ENCODE results near the gene HS3ST6.

HS3ST6 gene

GRCh38 chr16:1874854-1875253 lies 43.4 kb downstream of the HS3ST6 start:
- Histone ChIP-seq H3K36me3 (ENCODE audit: control insufficient read depth, insufficient read depth, low read length) (no peaks in the 10 kb centered on the region), H3K27me3 (ENCODE audit: control insufficient read depth, insufficient read depth, low read length) (peaks cover 19% of the 10 kb centered on the region), H3K4me1 (ENCODE audit: control insufficient read depth, insufficient read depth, low read length) (no peaks in the 10 kb centered on the region), H3K4me3 (ENCODE audit: low read length) (no peak overlapping the region), H3K9me3 (ENCODE audit: control insufficient read depth, low read length) (no peaks in the 10 kb centered on the region), H3K9ac (ENCODE audit: low read length) (no peak overlapping the region)

DNA sequence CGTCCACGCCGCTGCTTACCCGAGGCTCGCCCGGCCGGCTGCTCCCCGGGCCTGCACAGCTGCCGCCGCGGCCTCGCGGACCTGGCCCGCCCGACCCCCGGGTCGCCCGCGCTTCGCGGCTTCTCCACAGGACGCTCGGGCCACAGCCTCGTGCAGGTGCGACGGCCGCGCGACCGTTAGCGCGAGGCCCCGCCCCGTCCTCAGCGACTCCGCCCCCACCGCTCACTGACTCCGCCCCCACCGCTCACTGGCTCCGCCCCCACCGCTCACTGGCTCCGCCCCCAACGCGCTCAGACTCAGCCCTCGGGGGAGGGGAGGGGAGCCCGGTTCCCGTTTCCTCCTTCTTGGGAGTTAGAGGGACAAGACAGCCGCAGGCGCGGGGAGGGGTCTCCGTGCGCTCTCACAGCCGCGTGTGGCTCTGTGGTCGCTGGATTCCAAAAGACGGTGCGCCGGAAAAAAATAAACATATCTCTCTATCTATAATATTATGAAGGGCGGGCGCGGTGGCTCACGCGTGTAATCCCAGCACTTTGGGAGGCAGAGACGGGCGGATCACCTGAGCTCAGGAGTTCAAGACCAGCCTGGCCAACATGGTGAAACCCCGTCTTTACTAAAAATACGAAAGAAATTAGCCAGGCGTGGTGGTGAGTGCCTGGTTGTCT lies 46.1 kb downstream of the HS3ST6 start, which contains the start of gene MEIOB:
MEIOB (minus strand) TSS at position 191 of the 662 bp plus-strand sequence. CDS start 3,989 bp downstream, outside the sequence.
- Histone ChIP-seq H3K9me3 (ENCODE audit: control insufficient read depth, low read length) (no peaks in the 10 kb centered on the region), H3K4me1 (ENCODE audit: control insufficient read depth, insufficient read depth, low read length) (no peaks in the 10 kb centered on the region), H3K4me3 (ENCODE audit: low read length) (no peak within 1 kb of the TSS), H3K27me3 (ENCODE audit: control insufficient read depth, insufficient read depth, low read length) (peaks cover 11% of the 10 kb centered on the region), H3K9ac (ENCODE audit: low read length) (no peak within 1 kb of the TSS), H3K36me3 (ENCODE audit: control insufficient read depth, insufficient read depth, low read length) (no peaks in the 10 kb centered on the region)

DNA sequence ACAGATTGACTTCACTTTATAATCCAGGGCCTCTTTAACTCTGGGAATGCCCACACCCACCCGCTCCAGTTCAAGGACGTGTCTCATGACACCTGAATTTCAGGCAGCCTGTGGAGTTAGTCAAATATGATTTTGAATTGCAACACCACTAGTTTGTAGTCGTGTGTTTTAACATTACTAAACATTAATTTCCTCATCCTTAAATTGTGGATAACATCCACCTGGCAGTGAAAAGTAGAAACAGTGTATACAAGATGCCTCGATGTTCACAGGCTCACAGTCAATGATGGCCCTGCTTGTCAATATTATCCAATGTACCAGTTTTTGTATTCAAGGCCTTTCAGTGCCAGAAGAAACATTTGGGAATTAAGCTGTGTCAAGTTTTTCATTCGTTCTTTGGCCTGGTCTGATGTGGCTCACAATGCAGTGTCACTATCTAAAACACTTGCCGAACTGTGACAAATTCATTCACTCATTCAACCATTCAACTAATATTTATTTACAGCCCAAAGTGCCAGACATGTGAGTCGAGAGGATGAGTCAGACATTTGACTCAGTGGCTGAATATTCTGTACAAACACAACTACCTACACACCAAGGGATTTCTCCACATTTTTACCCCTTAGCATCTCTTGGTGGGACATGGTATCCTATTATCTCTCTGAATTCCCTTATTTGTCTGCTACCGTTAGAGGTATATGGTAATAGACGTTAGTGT lies 47.7 kb downstream of the HS3ST6 start:
- Histone ChIP-seq H3K9ac (ENCODE audit: low read length) (no peak overlapping the region), H3K9me3 (ENCODE audit: control insufficient read depth, low read length) (no peaks in the 10 kb centered on the region), H3K36me3 (ENCODE audit: control insufficient read depth, insufficient read depth, low read length) (no peaks in the 10 kb centered on the region), H3K4me1 (ENCODE audit: control insufficient read depth, insufficient read depth, low read length) (no peaks in the 10 kb centered on the region), H3K4me3 (ENCODE audit: low read length) (no peak overlapping the region), H3K27me3 (ENCODE audit: control insufficient read depth, insufficient read depth, low read length) (peaks cover 11% of the 10 kb centered on the region)

DNA sequence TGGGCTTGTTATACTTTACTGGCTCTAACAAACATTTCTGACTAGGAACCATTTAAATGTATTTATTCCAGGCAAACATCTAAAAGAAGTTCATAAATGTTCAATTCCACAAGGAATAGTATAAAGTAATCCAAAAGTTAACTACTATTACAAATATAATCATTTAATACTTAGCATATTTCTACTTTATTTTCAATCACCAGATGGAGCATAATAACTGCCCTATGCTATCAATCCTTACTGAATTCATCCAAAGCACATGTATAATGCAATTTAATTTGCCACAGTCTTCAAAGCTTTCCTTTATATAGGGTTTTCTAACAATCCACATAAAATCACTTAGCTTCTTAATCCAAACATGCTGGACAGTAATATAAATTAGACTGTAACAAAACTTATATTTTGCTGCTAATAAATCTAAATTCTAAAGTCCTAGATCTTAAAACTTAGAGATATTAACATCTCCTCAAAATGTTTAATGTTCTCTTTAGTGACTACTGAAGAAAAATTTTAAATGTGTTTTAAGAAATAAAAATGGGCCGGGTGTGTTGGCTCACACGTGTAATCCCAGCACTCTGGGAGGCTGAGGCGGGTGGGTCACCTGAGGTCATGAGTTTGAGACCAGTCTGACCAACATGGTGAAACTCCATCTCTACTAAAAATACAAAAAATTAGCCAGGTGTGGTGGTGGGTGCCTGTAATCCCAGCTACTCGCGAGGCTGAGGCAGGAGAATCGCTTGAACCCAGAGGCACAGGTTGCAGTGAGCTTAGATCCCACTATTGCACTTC lies 52.1 kb downstream of the HS3ST6 start:
- Histone ChIP-seq H3K4me3 (ENCODE audit: low read length) (no peak overlapping the region), H3K36me3 (ENCODE audit: control insufficient read depth, insufficient read depth, low read length) (no peaks in the 10 kb centered on the region), H3K9ac (ENCODE audit: low read length) (no peak overlapping the region), H3K9me3 (ENCODE audit: control insufficient read depth, low read length) (no peaks in the 10 kb centered on the region), H3K27me3 (ENCODE audit: control insufficient read depth, insufficient read depth, low read length) (no peaks in the 10 kb centered on the region), H3K4me1 (ENCODE audit: control insufficient read depth, insufficient read depth, low read length) (no peaks in the 10 kb centered on the region)

GRCh38 chr16:1863681-1864460 lies 54.3 kb downstream of the HS3ST6 start:
- no peak overlapping the region for H3K4me3 ChIP-seq (ENCODE audit: low read length)
- no peak overlapping the region for H3K9ac ChIP-seq (ENCODE audit: low read length)
- no peaks in the 10 kb centered on the region for H3K36me3 ChIP-seq (ENCODE audit: control insufficient read depth, insufficient read depth, low read length)
- peaks cover 15% of the 10 kb centered on the region for H3K27me3 ChIP-seq (ENCODE audit: control insufficient read depth, insufficient read depth, low read length)
- no peaks in the 10 kb centered on the region for H3K9me3 ChIP-seq (ENCODE audit: control insufficient read depth, low read length)
- H3K4me1 ChIP-seq (ENCODE audit: control insufficient read depth, insufficient read depth, low read length), result no peaks in the 10 kb centered on the region

GRCh38 chr16:1862394-1862793 lies 55.8 kb downstream of the HS3ST6 start:
- H3K9me3 ChIP-seq (ENCODE audit: control insufficient read depth, low read length), result no peaks in the 10 kb centered on the region
- peaks cover 26% of the 10 kb centered on the region for H3K27me3 ChIP-seq (ENCODE audit: control insufficient read depth, insufficient read depth, low read length)

GRCh38 chr16:1861730-1862129 lies 56.5 kb downstream of the HS3ST6 start:
- peaks cover 33% of the 10 kb centered on the region for H3K27me3 ChIP-seq (ENCODE audit: control insufficient read depth, insufficient read depth, low read length)
- H3K4me1 ChIP-seq (ENCODE audit: control insufficient read depth, insufficient read depth, low read length), result no peaks in the 10 kb centered on the region
- no peaks in the 10 kb centered on the region for H3K36me3 ChIP-seq (ENCODE audit: control insufficient read depth, insufficient read depth, low read length)
- H3K9me3 ChIP-seq (ENCODE audit: control insufficient read depth, low read length), result no peaks in the 10 kb centered on the region
- H3K4me3 ChIP-seq (ENCODE audit: low read length), result no peak overlapping the region
- no peak overlapping the region for H3K9ac ChIP-seq (ENCODE audit: low read length)

More at GRCh38 chr16:1862394-1862793, 55.8 kb downstream of the HS3ST6 start:
- H3K36me3 ChIP-seq (ENCODE audit: control insufficient read depth, insufficient read depth, low read length), result no peaks in the 10 kb centered on the region
- H3K4me3 ChIP-seq (ENCODE audit: low read length), result no peak overlapping the region
- H3K4me1 ChIP-seq (ENCODE audit: control insufficient read depth, insufficient read depth, low read length), result no peaks in the 10 kb centered on the region
- H3K9ac ChIP-seq (ENCODE audit: low read length), result no peak overlapping the region
